Left ventricle myocardium inferior (tissue), 1 donor: ENCODE measurements around the gene MRPL53. TPM values are rescaled to one million over a fixed set of nuclear protein-coding genes. Genes with fewer than 3 reads are reported as not detected.

Experiments used
- DNase-seq: peaks from one replicate; pipeline ENCODE4 v3.0.0-alpha.2; 2020
- H3K27ac ChIP-seq: fragments of 200-600 bp; replicated peaks from 2 replicates; pipeline ENCODE4 v1.8.0; 2021
- H3K27me3 ChIP-seq: fragments of 200-600 bp; 2 replicates; pipeline ENCODE4 v1.8.0; 2021; ENCODE audit warnings: low read depth
- H3K36me3 ChIP-seq: fragments of 200-600 bp; 2 replicates; pipeline ENCODE4 v1.8.0; 2021
- H3K4me1 ChIP-seq: fragments of 200-600 bp; 2 replicates; pipeline ENCODE4 v1.8.0; 2021
- H3K4me3 ChIP-seq: fragments of 200-600 bp; 2 replicates; pipeline ENCODE4 v1.8.0; 2021; ENCODE audit warnings: mild to moderate bottlenecking, moderate library complexity
- H3K9me3 ChIP-seq: fragments of 200-600 bp; replicated peaks from 2 replicates; pipeline ENCODE4 v1.8.0; 2021
- intact Hi-C: fragments of 100-400 bp; cut with micrococcal nuclease; formaldehyde crosslinking; loops from one replicate; pipeline ENCODE4 v1.11.0; 2022
- total RNA-seq: library from RNA; stranded (reverse); fragmentation: NEBNext Ultra II Directional; extraction: Animal tissue kit (Norgen Biotek cat#: 25700); gene quantifications from one replicate; pipeline ENCODE4 v1.2.1, GENCODE V29; 2021
- TF ChIP-seq, protein P1 (sequence below): fragments of 200-600 bp; IDR thresholded peaks from 2 replicates; pipeline ENCODE4 v1.8.0; 2021; ENCODE audit warnings: antibody characterized with exemption, mild to moderate bottlenecking, borderline replicate concordance
- donor health status: DM: no; HTN: yes; CAD: no; lungs with severe emphysema.

MRPL53 gene
- total RNA-seq, 1 donor from 2014 or later = 176 TPM

DNA sequence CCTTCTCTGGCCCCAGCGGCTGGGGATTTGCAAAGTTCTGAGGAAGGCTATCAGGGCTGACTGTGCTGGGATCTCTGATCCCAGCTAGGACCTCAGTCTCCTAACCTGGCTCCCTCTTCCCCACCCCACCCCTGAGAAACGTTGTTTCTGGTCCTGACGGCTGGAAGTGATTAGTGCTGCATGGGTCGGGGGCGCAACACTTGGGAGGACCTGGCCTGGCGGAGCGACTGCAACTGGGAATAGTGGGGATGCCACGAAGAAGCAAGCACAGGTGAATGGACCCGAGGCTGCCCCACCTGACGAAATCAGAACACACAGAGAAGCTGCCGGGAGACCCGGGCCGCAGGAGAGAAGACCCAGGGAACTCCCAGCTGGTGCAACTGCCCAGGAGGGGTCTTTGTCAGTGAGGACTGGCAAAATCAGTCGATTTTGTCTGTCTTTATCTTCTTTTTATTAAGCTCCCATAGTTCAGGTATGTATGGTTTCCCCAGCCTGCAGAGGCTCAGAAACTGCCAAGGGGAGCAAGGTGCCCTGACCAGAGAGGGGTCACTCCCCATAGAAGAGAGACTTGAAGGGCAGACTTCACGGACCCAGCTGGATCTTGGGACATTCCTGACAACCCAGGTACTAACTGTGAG is 27.6 kb upstream of the MRPL53 start:
- Histone ChIP-seq H3K36me3 (peaks cover 8% of the 10 kb centered on the region), H3K9me3 (no peaks in the 10 kb centered on the region), H3K27ac (no peak overlapping the region), H3K4me3 (peak overlapping the region; percentile 50), H3K4me1 (peaks cover 60% of the 10 kb centered on the region), H3K27me3 (peaks cover 85% of the 10 kb centered on the region)
- intact Hi-C loops = no loop called here
- no peak for DNase-seq
- TF ChIP-seq, protein P1, sequence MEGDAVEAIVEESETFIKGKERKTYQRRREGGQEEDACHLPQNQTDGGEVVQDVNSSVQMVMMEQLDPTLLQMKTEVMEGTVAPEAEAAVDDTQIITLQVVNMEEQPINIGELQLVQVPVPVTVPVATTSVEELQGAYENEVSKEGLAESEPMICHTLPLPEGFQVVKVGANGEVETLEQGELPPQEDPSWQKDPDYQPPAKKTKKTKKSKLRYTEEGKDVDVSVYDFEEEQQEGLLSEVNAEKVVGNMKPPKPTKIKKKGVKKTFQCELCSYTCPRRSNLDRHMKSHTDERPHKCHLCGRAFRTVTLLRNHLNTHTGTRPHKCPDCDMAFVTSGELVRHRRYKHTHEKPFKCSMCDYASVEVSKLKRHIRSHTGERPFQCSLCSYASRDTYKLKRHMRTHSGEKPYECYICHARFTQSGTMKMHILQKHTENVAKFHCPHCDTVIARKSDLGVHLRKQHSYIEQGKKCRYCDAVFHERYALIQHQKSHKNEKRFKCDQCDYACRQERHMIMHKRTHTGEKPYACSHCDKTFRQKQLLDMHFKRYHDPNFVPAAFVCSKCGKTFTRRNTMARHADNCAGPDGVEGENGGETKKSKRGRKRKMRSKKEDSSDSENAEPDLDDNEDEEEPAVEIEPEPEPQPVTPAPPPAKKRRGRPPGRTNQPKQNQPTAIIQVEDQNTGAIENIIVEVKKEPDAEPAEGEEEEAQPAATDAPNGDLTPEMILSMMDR = no peak

DNA sequence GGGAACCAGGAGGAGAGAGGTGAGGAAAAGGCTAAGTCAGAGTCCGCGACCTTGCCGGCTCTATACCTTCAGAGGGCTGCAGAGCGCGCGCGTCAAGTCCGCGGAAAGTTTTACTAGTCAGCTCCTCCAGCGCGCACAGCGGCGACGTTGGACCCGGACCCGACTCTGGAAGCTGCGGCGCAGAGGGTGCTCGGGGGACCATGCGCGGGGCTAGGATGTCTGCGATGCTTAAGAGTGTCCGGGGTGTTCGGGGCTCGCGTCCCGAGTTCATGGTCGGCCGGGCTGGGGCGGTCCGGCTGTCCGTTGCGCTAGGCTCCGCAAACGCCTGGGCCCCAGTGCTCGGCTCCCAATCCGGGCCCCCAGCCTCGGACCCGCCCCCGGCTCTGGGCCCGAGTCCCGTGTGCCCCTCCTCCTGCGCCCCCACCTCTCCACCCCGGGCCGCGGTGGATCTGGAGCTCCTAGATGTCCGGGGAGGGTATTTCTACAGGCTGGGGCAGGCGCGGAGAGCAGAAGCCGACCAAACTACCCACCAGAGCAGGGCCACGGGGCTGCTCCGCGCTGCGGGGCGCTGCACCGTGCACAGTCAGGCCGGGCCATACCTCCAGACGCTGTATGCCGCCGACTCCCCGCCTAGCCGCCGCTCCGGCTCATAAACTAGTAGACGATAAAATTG is 26.9 kb upstream of the MRPL53 start, which contains the start of gene LBX2:
Gene LBX2, minus strand, starts transcription at position 337 of the 673 bp plus-strand sequence. Its CDS starts 66 bp downstream, at position 271.
- intact Hi-C loops = no loop called here
- peak within 1 kb of the TSS; percentile 50 for H3K4me3 ChIP-seq
- H3K27ac ChIP-seq = no peak within 1 kb of the TSS
- peaks cover 2% of the 10 kb centered on the region for H3K36me3 ChIP-seq
- peaks cover 54% of the 10 kb centered on the region for H3K4me1 ChIP-seq
- TF ChIP-seq, protein P1 = no peak
- no peak for DNase-seq
- H3K9me3 ChIP-seq = no peaks in the 10 kb centered on the region
- peaks cover 78% of the 10 kb centered on the region for H3K27me3 ChIP-seq

DNA sequence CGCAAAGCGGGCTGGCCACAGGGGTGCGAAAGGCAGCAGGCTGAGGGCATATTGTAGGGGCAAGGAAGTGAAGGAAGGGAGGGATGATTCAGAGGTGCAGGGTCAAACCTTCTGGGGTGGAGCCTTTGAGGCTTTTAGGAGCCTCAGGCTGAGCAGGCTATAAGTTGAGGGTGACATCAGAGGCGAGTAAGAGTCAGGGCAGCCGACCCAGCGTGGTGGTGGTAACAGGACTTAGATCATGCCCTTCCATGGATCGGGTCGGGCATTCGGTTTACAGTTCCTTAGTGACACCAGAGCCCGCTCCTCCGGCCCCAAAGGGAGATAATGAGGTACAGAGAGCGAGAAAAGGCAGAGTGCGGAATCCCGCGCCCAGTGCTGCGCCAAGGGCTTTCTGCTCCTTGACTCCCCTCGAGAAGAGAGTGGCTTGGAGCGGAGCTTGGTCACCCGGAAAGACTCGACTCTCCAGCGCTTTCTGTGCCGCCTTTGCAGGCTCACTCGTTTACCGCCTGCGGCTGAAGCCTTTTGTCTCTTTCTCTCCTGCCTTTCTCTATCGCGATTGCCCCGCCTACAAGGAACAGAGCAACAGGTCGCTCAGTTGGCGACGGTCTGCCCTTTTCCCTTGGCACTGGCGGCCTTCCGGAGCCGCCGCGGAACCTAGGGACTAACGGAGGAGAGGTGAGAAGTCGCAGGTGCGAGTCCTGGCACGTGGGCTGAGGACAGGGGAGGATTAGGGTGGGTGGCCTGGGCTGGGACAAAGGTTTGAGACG is 26.2 kb upstream of the MRPL53 start:
- Histone ChIP-seq H3K27me3 (peaks cover 71% of the 10 kb centered on the region), H3K4me3 (peak overlapping the region; percentile 50), H3K4me1 (peaks cover 47% of the 10 kb centered on the region), H3K27ac (no peak overlapping the region), H3K9me3 (no peaks in the 10 kb centered on the region), H3K36me3 (peaks cover 4% of the 10 kb centered on the region)
- intact Hi-C loops = no loop called here
- TF ChIP-seq, protein P1 = no peak
- DNase-seq = no peak

DNA sequence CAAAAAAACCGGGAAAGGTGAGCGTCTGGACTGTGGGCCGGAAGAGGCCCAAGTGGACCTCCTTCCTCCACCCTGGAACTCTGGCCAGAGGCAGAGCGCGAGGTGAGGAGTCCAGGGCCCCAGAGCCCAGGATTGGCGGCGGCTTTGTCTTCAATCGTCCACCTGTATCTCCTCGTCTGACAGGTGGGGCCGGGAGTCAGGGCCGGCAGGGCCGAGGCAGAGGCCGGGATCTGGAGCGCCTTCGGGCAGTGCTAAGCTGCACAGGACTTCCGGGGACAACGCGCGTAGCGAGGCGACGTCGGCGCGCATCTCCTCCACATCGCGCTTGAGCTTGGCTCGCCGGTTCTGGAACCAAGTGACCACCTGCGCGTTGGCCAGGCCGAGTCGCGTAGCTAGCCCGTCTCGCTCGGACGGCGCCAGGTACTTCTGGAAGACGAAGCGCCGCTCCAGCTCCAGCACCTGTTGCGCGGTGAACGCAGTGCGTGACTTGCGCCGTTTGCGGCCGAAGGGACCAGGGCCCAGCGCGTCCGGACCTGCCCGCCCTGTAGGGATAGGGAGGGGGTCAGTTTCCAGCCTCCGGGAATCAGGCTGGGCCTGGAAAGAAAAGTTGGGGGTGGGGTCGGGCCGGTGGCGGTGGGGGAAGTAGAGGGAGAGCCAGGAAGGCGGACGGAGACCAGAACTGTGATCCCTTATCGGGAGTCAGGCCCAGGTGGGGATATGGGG is 25.5 kb upstream of the MRPL53 start:
- peaks cover 64% of the 10 kb centered on the region for H3K27me3 ChIP-seq
- intact Hi-C loops = no loop called here

More for the DNA sequence above, 25.5 kb upstream of the MRPL53 start:
- Histone ChIP-seq H3K4me1 (peaks cover 39% of the 10 kb centered on the region), H3K9me3 (no peaks in the 10 kb centered on the region), H3K4me3 (peak overlapping the region; percentile 50), H3K36me3 (peaks cover 11% of the 10 kb centered on the region), H3K27ac (no peak overlapping the region)
- TF ChIP-seq, protein P1 = no peak
- no peak for DNase-seq
